NOMO-1 treated with DMSO at 0.1 percent for 48 hours (cell line): ENCODE results near the gene TRIM47.
"Not testable (repeated sequence)": the region's sequence is repeated elsewhere in the genome, so short reads cannot be mapped to it uniquely, and the experiment has no call there.

ENCODE experiments used
- DNase-seq: peaks from one replicate; lab custom pipeline; 2025; ENCODE audit not compliant: unreplicated experiment; lab: John Stamatoyannopoulos, UW

Gene TRIM47

DNA sequence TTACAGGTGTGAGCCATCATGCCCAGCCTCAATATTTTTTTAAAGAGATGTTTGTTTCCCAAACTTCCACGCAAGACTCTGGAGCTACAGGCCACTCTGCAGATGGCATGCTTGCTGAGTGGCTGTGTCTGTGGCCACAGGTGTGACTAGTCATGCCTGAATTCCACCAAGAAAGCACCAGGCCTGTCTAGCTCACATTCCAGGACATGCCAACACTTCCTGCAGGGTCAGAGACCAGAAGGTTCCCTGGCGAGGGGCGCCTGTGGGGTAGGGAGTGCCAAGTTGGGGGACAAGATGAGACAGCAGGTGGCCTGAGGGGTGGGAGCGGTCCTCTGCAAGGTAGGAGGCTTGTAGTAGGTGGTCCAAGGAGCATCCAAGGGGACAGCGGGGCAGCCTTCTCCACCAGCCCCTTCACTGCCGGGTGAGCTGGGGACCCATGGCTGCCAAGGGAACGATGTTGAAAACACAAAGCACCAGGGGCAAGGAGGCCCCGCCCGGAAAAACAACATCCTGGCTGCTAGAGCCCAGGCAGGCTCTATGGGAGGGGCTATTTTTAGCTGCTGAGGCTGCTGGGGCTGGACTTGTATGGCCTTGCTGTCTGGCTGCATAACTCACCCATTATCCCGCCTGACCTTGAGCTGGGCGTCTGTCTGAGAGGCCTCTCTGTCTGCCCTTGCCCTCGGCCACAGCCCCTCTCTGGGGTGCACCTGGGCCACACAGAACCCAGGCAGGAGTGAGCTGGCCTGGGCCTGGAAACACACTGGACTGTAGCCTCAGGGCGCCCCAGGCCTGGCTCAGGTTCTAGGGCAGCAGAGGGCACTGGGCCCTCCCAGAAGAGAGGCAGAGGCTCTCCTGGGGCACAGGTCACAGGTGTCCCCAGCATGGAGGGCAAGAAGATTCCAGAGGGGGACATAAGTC is 5.7 kb downstream of the TRIM47 start:
- DNase-seq, result no peak

DNA sequence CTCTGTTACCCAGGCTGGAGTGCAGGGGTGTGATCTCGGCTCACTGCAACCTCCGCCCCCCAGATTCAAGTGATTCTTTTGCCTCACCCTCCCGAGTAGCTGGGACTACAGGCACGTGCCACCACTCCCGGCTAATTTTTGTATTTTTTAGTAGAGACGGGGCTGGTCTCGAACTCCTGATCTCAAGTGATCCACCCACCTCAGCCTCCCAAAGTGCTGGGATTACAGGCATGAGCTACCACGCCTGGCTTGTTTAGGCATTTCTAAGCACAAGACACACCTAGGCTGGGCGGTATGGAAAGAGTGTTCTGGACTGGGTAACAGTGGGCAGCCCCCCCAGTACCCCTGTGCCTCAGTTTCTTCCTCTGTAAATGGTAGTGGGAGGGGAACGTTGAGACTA is 8.2 kb downstream of the TRIM47 start:
- not testable (repeated sequence) for DNase-seq

DNA sequence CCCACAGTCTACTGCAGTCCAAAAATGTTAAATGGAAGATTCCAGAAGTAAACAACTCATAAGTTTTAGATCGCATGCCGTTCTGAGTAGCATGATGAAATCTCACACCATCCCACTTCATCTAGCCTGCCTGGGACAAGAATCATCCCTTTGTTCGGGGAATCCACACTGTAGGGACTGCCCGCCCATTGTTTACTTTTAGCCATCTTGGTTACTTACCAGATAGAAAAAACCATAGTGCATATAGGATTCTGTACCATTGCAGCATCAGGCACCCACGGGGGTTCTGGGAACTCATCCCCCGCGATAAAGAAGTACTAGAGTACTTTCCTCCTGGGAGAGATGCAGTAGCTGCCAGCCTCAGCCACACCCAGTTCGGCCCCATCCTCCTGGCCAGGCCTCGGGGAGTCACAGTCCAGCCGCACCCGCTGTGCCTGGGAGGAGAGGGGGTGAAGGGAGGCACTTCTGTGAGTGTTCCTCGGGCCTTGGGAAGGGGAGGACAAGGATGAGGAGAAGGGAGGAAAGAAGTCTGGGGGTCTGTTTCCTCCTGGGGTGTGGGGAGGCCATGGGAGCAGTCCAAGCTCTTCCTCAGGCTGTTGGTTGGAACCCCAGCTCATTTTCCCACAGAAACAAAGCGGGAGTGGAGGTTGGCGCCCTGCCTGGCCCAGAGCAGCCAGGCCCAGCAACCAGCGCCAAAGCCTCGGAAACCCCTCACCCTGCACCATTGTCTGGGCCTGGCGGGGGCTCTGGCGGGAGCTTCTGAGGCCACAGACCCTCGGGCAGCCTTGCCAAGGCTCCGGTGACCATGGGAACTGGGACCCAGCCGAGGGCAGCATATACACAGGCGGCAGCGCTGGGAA is 8.9 kb downstream of the TRIM47 start:
- DNase-seq, result no peak

DNA sequence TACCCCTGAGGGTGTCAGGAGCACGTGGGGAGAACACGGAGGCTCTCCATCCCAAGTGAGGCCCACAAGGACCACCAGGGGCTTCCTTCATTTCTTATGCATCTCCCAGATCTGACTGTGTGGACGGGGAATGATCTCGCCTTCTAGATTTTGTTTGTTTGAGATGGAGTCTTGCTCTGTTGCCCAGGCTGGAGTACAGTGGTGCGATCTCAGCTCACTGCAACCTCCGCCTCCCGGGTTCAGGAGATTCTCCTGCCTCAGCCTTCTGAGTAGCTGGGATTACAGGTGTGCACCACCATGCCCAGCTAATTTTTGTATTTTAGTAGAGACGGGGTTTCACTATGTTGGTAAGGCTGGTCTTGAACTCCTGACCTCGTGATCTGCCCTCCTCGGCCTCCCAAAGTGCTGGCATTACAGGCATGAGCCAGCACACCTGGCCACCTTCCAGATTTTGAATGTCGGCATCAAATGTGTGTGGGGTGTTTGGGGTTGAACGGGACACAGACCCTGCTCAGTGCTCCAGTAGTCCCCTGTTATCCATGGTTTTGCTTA is 9.6 kb downstream of the TRIM47 start:
- DNase-seq, result not testable (repeated sequence)

GRCh38 chr17:75865404-75866188 is 12.8 kb downstream of the TRIM47 start:
- DNase-seq, result not testable (repeated sequence)

- not testable (repeated sequence) for DNase-seq
Measured at GRCh38 chr17:75864887-75865286, 13.5 kb downstream of the TRIM47 start.

GRCh38 chr17:75864448-75864871 is 13.9 kb downstream of the TRIM47 start:
- DNase-seq, result peak; percentile 32

GRCh38 chr17:75861927-75862317 is 16.5 kb downstream of the TRIM47 start:
- DNase-seq, result no peak

- not testable (repeated sequence) for DNase-seq
Measured at GRCh38 chr17:75859358-75859757, 19.0 kb downstream of the TRIM47 start.

DNA sequence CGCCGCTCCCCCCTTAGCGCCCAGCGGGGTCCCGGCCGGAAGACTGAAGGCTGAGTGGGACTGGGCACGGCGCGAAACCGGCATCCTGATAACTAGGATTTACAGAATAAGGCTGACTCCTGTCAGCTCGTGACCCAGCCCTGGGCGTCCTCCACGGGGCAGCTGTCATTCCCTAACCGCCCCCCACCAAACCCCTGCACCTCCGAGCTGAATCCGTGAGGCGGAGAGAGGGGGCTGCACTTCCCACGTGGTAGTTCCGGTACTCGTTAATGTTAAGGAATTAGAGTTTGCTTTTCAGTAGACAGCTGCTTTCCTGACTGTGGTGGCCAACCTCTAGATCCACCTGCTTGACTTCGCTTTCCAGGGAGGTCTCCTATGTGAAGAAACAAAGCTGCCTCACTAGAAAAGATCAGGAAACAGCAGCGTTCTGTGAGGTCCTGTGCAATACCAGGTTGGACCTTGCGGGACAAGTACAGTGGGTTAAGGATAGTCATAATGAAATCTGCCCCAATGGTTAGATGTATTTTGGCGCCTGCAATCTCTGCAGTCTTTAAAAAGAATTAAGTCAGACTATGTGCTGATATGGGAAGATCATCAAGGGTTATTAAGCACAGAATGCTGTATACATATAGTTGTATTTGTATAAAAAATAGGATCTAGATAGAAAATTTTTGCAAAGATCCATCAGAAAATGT is 22.2 kb downstream of the TRIM47 start:
- DNase-seq, result peak; percentile 29

- peak; percentile 100 for DNase-seq
Measured at GRCh38 chr17:75855310-75856061, 22.9 kb downstream of the TRIM47 start, which contains the start of gene WBP2. Gene WBP2, minus strand, starts transcription at chr17:75855335. Its CDS starts 38 bp downstream, at chr17:75855297.

DNA sequence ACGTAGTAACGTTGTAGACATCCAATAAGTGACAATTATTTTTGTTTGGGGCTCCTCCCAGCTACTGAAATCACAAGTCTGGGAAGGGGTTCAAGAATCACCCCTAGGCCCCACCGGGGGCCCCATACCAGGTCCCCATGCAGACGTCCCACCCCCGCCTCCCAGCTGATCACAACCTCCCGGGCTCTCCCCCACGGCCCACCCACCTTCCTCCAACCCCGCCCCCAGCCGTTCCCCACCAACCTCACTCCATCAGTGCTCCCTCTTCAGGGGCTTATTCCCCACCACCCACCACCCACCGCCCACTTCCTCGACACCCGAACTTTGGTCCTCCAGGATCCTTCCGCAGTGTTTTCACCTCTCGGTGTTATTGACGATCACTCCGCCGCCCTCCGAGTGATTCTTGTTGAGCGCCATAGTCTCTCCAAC is 23.5 kb downstream of the TRIM47 start:
- no peak for DNase-seq

GRCh38 chr17:75854101-75854748 is 24.2 kb downstream of the TRIM47 start:
- no peak for DNase-seq

DNA sequence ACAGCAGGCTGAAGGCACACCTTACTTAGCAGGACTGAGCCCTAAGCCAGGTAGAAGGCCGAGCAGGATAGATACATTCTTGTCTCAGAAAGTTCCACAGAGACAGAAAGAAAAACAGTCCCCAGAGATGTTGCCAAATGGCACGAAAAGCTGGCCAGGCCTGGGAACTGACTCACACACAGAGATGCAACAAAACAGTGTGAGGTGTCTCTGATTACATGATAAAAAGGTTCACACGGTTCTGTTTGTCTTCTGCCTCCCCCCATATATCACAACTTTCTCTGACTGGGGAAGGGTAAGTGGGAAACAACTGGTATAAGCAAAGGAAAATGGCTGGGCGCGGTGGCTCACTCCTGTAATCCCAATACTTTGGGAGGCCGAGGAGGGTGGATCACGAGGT is 24.9 kb downstream of the TRIM47 start:
- DNase-seq, result no peak

GRCh38 chr17:75851693-75851991 is 26.7 kb downstream of the TRIM47 start:
- not testable (repeated sequence) for DNase-seq

GRCh38 chr17:75850928-75851692 is 27.3 kb downstream of the TRIM47 start:
- DNase-seq, result no peak

DNA sequence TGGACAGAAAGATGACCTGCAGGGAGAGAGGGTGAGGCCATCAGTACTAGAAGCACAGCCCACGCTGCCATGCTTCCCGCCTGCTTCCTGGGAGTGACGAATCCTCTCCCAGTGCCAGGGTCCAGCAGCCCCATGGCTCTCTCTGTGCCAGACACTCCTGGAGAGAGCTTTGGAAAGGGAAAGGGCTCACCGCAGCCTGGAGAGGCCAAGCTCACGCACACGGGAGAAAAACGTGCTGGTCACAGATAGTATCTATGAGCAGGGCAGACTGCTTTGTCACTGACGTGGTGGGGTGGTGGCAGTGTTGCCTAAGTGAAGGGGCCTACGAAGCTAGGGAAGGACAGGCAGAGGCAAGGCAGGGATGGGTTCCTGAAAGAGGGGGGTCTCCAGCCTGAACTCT is 28.7 kb downstream of the TRIM47 start:
- DNase-seq, result no peak

DNA sequence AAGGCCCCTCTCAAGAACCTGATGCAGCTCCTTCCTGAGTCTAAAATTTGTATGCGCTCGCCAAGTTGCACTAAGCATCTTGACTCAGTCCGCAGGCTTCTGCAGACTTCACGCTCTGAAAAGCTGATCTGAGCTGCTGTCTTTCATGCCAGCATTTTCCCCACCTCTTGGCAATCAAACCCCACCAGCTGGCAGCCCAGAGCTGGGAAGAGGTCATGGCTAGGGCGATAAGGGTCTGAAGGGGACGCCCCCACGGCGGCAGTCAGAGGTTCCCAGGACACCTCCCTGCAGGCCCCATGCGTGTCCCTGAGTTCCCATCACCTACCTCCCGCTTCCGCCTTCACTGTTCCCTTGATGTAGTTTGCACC is 29.1 kb downstream of the TRIM47 start:
- no peak for DNase-seq
